Suprapubic skin (tissue), 4 donors: Measurements from ENCODE around the gene ZNF592.

Experiments
- POLR2A ChIP-seq, 2 donors: fragments of 450-650 bp; IDR thresholded peaks; one replicate each; pipeline ENCODE4 v1.6.1; 2017; ENCODE audit warnings: antibody characterized with exemption in 2 of 2, mild to moderate bottlenecking in 2 of 2, moderate library complexity in 2 of 2
- POLR2AphosphoS5 ChIP-seq, 3 donors: sonication (generic); formaldehyde crosslinking; IDR thresholded peaks; one replicate each; pipeline ENCODE4 v1.6.1; 2017; ENCODE audit warnings: antibody characterized with exemption in 3 of 3
- TF ChIP-seq, protein P1 (sequence below), 2 donors: fragments of 200-600 bp in 1 of 2; fragments of 450-650 bp in 1 of 2; sonication (generic) in 1 of 2; IDR thresholded peaks; one replicate each; pipeline ENCODE4 v1.5.1; 2016 to 2019; ENCODE audit warnings: antibody characterized with exemption in 2 of 2, mild to moderate bottlenecking in 1 of 2, moderate library complexity in 1 of 2

- TF ChIP-seq POLR2AphosphoS5 (IDR thresholded peaks at IDR 0.05) = no peak
- TF ChIP-seq, protein P1, sequence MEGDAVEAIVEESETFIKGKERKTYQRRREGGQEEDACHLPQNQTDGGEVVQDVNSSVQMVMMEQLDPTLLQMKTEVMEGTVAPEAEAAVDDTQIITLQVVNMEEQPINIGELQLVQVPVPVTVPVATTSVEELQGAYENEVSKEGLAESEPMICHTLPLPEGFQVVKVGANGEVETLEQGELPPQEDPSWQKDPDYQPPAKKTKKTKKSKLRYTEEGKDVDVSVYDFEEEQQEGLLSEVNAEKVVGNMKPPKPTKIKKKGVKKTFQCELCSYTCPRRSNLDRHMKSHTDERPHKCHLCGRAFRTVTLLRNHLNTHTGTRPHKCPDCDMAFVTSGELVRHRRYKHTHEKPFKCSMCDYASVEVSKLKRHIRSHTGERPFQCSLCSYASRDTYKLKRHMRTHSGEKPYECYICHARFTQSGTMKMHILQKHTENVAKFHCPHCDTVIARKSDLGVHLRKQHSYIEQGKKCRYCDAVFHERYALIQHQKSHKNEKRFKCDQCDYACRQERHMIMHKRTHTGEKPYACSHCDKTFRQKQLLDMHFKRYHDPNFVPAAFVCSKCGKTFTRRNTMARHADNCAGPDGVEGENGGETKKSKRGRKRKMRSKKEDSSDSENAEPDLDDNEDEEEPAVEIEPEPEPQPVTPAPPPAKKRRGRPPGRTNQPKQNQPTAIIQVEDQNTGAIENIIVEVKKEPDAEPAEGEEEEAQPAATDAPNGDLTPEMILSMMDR (IDR thresholded peaks at IDR 0.05) = no peak
- TF ChIP-seq POLR2A (IDR thresholded peaks at IDR 0.05) = no peak
Observed at GRCh38 chr15:84852212-84852611, 103.8 kb downstream of the ZNF592 start.
